Testis (tissue), 2 donors: ENCODE results near the gene GAREM2.

ENCODE experiments used
- CTCF ChIP-seq, 3 experiments: fragments of 450-650 bp in 2 of 3; fragments of 200-600 bp in 1 of 3; sonication (generic) in 1 of 3; IDR thresholded peaks; one replicate each; pipeline ENCODE4 v1.5.1; 2016 to 2019; ENCODE audit warnings: antibody characterized with exemption in 3 of 3, mild to moderate bottlenecking in 2 of 3, moderate library complexity in 1 of 3
- POLR2A ChIP-seq: fragments of 450-650 bp; IDR thresholded peaks from one replicate; pipeline ENCODE4 v1.6.1; 2017; ENCODE audit warnings: antibody characterized with exemption, mild to moderate bottlenecking, moderate library complexity

- no peak for TF ChIP-seq CTCF (IDR thresholded peaks at IDR 0.05)
- no peak for TF ChIP-seq POLR2A
Measured at GRCh38 chr2:26136451-26136850, 36.4 kb upstream of the GAREM2 start.
